Fibroblast of skin of right quadriceps (primary cell): ENCODE data around the gene MLLT10.
A peak's percentile ranks its signal among the peaks of the same experiment; 100 is the strongest.

Experiments
- DNase-seq: peaks from one replicate; pipeline ENCODE4 v3.0.0-alpha.2; 2013

MLLT10 gene

DNA sequence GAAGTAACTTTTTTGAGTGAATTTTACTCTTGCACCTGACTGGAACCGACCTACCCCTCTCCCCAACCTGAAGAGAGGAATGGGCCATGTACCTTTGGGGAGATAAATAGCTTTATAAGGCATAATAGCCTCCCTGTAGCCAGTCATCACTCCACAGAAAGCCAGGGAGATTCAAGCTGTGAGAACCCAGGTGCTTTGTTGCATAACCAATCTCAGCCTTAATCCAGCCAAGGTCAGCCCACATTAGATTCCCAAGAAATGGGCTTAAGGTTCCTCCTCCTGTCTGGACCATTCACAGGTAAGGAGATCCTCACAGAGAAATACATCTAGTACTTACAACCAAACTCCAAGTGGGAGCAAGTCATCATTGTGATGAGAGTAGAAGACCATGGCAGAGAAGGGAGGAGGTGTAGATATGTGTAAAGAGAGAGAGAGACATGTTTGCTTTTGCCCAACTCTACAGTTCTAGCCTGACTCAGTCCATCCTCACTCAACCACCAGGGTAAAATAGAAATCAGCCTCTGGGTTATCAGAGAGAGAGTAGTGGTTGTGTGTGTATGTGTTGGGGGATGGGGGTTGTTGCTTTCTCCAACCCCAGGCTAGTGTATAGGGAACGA, 32.2 kb upstream of the MLLT10 start:
- DNase-seq = no peak

DNA sequence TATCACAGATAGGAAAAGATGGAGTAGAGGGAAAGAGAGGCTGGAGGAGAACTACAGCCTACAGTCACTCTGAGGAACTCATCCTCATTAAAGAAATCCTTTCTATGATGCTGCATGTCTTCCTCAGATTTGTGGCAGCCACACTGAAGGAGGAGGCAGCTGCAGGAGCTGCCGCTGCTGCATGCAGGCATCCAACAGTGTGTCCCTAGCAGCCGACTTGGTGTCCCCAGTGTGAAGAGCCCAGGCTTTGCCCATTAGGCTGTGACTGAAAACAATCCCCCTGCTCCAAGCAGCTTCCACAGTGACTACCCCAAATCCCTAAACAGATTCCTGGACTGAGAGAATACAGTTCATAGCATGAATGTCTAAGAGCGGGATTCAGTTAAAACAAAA, 31.7 kb upstream of the MLLT10 start:
- DNase-seq = no peak

DNA sequence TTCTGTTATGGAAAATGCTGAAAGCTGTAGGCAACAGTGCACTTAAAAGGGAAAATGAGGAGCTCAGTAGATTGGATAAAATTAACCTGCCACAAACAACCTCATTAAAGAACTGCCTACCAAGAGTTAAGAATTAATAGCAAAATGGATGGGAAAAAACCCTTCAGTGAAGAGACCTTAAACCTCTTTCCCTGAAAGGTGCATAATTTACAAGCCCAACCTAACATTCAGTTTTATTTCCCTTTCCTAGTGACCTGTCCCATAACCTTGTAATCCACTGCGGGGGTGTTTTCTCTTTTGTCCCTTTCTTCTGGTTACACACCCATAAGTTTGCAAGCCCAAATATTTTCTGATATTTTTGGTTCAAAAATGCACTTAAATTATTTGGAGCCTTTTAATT, 30.5 kb upstream of the MLLT10 start:
- DNase-seq = no peak

DNA sequence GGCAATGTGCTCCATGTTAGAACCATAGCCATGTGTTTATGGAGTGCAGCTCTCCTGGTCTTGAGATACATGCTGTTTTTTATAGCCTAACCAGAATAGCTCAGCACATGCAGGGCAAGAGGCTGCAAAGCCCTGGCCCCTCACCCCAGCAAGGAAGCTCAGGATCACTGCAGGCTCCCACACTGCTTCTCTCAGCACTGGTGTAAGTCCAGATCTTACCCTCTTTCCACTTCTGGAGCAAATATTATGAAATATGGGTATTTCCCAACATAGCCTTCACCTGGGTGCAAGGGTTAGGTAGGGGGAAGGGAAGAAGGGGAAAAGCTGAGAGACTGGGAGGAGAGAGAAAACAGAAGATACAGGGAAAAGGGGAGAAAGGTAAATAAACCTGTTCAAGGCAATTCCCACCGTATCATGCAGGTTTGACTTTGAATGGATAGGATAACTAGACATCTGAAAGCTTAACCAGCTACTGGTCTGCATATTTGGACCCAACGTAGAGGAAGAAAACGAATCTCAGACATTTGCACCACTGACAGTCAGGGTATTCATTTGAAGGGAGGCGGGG, 28.2 kb upstream of the MLLT10 start:
- no peak for DNase-seq

DNA sequence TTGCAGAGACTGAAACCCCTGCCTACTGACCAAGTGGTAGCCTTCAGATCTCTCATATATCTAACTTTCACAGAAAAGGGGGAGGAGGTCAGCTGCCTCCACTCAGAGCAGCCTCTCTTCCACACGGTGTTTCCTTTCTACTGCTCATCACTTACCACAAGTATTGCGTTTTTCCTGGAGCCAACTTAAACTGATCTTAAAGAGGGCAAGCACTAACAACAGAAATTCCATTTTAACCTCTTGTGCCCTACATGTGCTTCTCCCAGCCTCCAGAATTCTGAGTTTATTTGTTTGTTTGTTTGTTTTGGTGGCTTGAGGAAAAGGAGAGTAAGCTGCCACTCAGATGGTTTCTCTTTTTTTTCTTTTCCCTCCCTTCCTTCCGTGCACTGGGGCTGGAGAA, 27.7 kb upstream of the MLLT10 start:
- no peak for DNase-seq

DNA sequence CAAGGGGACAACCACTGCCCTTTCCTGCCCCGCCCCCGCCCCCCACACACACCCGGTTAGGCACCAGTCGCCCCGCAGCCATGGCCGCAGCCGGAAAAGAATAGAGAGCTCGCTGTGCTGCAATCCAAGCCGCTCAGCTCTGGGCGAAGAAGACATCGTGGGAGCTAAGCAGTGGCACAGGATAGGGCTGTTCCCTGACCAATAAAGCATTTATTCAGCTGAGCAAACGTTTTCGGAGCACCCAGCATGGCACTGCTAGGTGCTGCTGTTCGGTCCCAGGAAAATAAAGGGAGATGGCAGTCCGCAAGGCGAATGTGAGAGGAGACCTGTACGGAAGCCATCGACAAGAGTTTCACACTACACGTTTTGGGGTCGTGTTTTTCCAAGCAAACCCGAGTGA, 26.9 kb upstream of the MLLT10 start:
- no peak for DNase-seq

DNA sequence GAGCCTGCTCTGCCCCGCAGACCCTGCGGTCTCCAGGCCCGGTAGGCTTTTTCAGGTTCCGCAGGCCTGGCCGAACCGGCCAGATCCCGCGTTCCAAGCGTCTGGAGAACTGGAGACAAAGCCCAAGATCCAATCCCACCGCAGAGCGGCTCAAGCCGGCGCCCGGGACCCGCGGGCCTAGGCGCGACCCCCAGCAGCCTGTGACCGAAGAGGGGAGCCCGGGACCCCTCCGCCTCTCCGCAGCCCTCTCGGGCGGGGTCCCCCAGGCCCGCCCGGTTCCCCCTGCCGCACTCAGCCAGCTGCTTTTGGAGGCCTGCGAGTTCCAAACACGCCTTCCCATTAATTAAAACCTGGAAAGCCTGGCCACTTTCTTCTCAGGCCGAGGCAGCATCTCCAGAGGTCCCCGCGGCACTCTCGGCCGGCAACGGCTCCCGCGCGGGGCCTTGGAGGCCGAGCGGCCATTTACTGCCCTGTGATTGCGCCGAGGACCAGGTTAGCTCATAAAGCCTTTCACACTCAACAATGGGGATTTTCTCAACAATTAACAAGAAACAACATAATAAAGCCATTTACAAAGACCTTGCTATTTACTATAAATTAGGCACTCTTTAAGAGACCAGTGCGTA, 25.2 kb upstream of the MLLT10 start:
- no peak for DNase-seq

DNA sequence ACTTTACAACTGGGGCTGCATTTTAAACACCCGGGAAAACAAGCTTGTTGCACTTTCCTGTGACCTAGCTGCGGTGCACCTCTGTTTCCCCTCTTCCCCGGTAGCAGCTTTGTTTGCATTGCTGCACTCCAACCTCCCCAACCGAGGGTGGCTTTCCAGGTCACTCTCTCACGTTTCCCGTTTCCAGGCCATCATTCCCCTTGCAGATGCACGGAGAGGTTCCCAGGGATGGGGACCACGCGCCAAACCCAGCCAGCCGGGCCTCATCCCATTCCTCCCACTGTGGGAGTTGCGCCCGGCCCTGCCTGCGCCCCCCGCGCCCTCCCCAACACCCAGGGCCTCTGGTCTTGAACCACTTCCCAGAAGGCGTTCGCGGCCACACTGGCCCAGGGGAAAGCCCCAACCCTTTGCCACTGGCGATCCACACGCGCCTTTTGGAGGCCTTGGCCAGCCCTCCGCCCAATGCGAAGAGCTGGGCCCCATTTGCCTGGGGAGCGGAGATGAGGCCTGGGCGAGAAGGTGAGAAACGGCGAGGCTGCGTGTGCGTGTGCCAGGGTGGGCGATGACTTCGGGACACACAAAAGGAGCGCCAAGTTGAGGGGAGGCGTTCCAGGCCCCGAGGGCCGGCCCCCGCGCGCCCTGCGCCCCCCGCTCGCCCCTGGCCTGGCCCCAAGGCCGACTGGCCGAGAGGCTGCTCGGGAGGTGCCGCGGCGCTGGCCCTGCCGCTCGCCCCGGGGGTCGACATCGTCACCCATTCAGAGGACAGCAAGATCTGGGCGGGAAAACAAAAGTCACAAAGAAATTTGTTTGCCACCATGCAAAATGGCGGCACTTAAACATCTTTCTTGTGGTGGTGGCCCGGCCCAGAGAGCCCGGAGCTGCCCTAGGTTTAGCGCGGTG, 24.4 kb upstream of the MLLT10 start:
- DNase-seq = no peak

DNA sequence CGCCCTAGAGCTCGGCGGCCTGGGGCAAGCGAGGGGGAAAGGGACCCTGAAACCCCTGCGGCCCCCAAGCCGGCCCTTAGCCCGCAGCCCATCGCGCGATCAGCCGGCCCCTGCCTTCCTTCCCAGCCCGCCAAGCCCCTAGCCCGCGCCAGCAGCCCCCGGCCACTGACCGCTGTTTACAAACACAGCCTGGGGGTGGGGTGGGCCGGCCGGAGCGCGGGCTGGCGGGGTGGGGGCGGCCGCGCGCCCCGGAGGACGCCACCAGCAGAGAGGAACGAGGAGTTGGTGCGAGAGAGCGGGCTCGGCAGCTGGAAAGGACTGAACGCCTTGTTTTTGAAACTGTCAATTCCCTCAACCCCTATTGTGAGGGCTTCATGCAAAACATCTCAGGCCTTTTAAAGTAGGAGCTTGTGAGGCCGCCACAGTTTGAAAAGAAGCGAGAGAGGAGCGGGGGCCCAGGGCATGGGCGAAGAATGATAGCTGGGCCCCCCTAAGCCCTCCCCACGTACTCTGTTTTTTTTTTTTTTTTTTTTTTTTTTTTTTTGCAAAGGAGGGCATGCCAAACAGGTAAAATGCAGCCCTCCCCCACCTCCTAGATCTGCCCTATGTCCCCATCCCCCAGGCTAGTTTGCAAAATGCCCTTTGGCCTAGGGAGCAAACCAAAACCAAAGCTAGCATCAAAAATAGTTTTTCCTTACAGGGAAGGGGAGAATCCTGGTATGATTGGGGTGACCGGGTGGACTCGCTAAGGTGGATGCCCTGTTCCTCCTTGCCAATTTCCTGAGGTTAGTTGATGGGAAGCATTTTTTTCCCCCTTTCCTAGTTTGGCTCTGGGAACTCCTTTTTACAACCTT, 23.6 kb upstream of the MLLT10 start:
- DNase-seq = no peak

DNA sequence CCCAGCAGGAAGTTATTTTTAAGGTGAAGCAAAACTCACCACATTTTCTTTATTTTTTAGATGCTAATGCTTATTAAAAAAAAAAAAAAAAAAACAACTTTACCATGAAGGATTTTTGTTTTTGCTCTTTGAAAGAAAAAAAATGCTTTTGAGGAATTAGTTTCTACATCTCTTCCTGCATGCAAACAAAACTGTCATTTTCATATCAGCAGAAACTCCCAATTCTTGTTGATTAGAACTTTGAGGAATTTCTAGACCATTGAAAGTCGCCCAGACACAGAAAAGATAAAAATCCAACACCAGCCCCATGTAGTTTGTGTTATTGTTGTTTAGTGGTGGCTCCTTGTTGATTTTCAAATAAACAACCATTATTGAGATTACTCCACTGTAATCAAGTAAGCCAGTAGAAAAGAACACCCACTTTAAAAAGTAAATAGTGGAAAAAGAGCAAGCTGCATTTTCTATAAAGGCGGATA, 22.9 kb upstream of the MLLT10 start:
- no peak for DNase-seq

DNA sequence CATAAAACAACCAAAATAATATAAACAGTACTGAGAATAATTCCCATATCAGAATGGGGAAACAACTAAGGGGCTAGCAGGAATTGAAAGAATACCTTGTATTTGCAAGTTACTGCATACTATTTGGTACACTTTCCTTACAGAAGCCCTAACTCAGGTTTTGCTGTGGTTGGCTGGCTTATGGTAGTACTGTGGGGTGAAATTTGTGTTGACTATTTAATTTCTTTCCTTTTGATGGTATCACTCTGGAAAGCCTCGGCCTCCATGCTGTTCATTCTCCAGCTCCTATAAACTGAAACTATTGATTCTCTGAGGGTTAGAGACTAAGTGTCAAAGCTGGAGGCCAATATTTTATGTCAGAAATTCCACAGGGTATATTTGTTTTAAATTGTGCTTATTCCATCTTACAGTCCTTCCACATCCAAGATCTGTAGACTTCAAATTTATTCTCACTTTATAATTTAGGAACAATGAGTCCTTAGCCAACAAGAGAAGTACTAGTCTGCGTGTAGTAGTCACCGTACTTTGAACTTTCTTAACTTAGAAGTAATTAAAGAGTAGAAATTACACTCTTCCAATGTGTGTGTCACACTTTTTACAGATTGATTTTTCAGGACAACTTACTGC, 22.0 kb upstream of the MLLT10 start:
- DNase-seq = no peak

DNA sequence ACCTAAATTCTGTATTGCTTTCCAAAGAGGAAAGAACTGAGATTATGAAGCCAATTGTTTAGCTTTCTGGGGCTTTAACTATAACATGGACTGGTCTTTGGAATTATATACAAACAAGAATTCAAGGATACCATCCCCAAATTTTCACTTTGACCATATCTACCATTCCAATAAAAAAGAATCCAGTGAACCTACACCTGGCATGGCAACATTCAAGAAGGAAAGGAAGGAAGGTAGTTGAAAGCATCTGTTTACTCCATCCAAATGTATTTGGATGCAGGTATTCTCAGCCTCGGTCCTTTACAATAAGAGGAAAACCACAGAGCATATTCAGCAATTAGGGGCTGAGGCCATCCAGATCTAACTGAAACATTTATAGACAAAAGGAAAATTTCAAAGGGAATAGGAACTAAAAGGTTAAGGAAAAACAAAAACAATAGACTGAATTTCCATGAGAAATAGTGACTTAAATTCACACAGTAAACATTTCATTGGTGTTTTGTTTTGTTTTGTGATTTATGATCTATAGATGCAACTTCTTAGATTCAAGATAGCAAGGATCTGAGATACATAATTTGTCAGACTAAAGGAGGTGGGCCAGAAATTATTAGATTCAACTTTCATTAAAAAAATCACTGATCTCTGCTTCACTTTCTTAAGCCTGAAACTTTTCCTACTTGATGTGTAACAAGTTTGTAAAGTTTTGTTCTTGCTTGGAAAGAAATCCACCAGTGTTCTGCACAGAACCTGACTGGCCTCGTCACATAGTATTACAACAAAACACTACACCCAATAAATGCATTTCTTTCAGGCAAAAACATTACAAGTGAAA, 21.2 kb upstream of the MLLT10 start:
- no peak for DNase-seq

DNA sequence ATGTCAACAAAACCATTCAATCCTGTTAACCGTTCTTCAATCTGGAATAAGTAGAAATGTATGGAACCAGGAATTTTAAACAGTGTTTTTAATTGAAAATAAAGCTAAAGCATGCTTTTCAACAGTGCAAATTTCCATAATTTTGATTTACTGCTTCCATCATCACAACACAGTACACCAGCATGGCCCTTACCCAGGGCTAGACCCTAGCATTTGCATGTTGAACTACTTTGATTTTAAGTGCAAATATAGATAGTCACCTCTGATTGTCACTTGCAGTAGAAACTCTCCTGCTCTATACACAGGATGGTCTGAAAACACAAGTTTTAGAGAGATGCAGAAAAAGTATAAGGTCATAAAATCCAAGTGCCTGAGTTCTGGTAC, 20.6 kb upstream of the MLLT10 start:
- no peak for DNase-seq

DNA sequence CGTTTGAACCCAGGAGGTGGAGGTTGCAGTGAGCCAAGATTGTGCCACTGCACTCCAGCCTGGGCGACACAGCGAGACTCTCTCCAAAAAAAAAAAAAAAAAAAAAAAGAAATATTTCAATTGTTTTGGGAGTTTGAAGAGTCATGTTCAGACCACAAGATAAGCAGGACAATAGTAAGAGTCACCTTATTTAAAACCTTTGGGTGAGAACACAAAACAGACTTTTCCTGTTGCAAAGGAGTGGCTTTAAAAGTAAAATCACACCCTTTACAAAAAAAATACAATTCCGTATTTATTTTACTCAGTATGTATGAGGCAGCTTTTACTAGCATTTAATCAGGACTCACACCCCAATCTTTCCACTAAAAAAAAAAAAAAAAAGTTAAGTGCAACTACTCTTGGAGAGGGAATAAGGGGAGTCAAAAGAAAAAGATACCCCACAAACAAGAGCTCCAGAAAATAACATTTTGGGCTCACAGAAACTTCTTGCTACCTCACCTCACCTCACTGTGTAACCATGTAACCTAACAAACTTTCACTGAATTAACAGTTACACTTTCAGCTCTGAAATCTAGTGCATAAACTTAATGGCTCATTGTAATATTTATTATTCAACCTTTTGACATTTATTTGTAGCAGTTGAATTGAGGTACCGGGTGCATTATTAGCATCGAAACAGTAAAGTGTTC, 19.8 kb upstream of the MLLT10 start:
- no peak for DNase-seq

DNA sequence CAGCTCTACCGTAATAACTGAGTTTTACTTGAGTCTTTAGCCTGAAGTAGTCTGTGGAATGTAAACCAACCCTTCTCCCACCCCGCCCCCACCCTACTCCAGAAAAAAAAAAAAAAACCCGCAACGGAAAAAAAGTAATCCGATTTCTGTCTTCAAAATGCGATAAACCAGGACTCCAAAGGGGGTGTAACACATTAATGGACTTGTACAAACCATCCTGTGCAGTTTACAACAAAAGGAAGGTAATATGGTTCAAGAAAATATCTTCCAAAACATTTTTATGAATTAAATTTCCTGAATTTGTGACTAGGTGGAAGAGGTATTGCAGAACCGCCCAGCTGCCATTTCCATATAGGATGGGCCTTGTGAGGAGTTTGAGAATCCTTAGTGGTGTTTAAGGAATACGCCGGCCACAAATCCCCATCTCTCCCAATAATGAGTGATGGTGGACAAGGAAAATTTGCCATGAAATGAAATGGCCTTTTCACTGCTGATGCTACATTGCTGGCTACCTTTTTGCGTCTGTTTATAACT, 19.1 kb upstream of the MLLT10 start:
- DNase-seq = peak; percentile 68

DNA sequence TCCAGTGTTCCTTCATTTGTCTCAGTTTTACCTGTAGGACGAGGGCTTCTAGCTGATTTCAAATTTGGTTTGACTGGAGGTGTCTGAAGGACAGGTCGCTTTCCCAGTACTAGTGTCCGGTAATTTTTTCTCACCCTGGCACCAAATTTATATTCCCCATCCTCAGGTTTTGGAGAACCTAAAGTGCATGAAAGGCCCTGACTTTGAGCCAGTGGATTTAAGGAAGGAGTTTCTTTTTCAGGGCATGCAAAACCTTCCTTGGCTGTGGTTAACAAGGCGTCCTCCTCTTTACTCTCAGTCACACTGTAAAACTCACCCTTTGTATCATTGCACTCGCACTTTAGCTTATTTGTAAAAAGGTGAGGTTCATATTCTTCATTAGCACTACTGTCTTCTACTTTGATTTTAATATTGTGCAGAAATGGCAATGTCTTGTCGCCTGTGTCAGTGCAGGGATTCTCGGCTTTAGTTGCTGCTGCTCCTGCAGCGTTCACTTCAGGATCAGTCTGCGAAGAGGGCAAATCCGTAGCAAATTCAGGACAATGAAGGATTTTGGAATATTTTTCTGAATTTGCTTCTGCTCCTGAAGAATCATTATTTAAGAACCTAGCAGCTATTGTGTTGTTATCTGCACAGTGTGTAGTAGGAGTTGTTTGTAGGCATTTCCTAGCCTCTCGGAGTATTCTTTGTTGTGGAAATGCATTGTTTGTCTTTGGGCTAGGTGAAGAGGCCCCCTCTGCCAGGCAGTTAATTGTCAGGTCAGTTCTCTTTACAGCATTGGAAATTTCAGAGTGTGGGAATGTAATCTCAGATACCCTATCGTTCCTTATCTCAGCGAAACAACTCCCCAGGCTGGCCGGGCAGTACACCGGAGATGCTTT, 18.4 kb upstream of the MLLT10 start:
- DNase-seq = no peak

DNA sequence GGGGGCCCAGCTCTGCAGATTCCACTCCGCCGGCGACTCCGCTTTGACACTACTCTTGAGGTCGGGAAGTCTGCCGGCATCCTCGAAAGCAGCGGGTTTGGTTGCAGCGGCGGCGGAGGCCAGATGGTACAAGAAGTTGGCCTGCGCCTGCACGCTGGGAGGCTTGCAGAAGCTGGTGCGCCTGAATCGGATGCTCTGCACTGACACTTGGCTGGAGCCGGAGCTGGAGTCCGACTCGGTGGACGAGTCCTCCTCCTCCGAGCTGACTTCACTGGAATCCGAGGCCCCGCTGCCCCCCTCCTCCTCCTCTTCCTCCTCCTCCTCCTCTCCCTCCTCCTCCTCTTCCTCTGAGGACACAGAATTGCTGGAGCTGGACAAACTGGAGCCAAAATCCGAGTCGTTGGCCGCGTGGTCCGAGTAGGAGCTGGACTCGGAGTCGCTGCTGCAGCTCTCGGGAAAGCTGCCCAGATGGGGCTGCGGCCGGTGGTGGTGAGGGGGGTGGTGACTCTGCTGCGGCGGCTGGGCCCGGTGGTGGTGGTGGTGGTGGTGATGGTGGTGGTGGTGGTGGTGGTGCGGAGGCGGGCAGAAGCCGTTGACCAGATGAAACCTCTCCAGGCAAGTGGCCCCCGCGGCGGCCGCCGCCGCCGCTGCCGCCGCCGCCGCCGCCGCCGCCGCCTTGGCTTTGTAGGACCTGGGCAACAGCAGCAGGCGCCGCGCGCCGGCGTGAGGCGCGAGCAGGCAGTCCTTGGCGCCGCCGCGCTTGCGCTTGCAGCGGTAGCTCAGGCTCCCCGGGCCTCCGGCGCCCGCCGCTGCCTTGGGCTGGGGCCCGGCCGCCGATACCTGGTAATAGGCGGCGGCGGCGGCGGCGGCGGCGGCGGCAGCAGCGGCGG, 17.5 kb upstream of the MLLT10 start:
- peak; percentile 66 for DNase-seq
